Tibial nerve (tissue), 4 donors: ENCODE results near the gene CHST15. TPM values are rescaled to one million over a fixed set of nuclear protein-coding genes. Genes with fewer than 3 reads are reported as not detected.

Experiments
- DNase-seq, 2 donors: peaks; one replicate each; pipeline ENCODE4 v3.0.0-alpha.2; 2019; ENCODE audit warnings: low spot score in 2 of 2
- H3K27ac ChIP-seq, 4 donors: fragments of 200-600 bp; sonication (generic) in 3 of 4; one replicate each; pipeline ENCODE4 v1.5.1; 2017 to 2019; ENCODE audit warnings: mild to moderate bottlenecking in 1 of 4
- H3K27me3 ChIP-seq, 2 donors: fragments of 200-600 bp; sonication (generic) in 1 of 2; one replicate each; pipeline versions ENCODE4 v1.5.1 to v1.6.0; 2017 to 2019
- H3K36me3 ChIP-seq, 3 donors: fragments of 200-600 bp; sonication (generic); one replicate each; pipeline ENCODE4 v1.5.1; 2018 to 2019
- H3K4me1 ChIP-seq, 4 donors: fragments of 200-600 bp; sonication (generic) in 3 of 4; one replicate each; pipeline ENCODE4 v1.5.1; 2017 to 2019
- H3K4me3 ChIP-seq, 4 donors: fragments of 200-600 bp; sonication (generic) in 3 of 4; one replicate each; pipeline ENCODE4 v1.5.1; 2017 to 2019; ENCODE audit warnings: mild to moderate bottlenecking in 1 of 4, moderate library complexity in 1 of 4
- H3K9me3 ChIP-seq, 4 donors: fragments of 200-600 bp; sonication (generic) in 3 of 4; one replicate each; pipeline ENCODE4 v1.5.1; 2017 to 2019
- CTCF ChIP-seq, 5 experiments: fragments of 200-600 bp in 3 of 5; fragments of 450-650 bp in 2 of 5; sonication (generic) in 3 of 5; IDR thresholded peaks; one replicate each; pipeline ENCODE4 v1.5.1; 2016 to 2019; ENCODE audit warnings: antibody characterized with exemption in 5 of 5, mild to moderate bottlenecking in 3 of 5, moderate library complexity in 2 of 5
- EP300 ChIP-seq, 2 donors: sonication (generic); formaldehyde crosslinking; IDR thresholded peaks; one replicate each; pipeline ENCODE4 v1.6.1; 2017; ENCODE audit warnings: antibody characterized with exemption in 2 of 2, mild to moderate bottlenecking in 1 of 2
- POLR2A ChIP-seq, 2 donors: fragments of 450-650 bp; IDR thresholded peaks; one replicate each; pipeline ENCODE4 v1.6.1; 2017; ENCODE audit warnings: antibody characterized with exemption in 2 of 2, mild to moderate bottlenecking in 2 of 2, moderate library complexity in 2 of 2
- WGBS, 2 donors: methylation state at CpG; one replicate each; pipeline ENCODE4 v1.1.5; 2018; 5-methylcytosine and 5-hydroxymethylcytosine counted together
- total RNA-seq, 4 donors: library from RNA; depleted of rRNA; stranded (reverse); fragments of >200 nt; gene quantifications; one replicate each; pipeline ENCODE4 v1.1.0, GENCODE V29; 2016

The CHST15 gene
- total RNA-seq, 4 donors from 2014 or later: 29.8 to 45.6 (median 34.3) TPM

DNA sequence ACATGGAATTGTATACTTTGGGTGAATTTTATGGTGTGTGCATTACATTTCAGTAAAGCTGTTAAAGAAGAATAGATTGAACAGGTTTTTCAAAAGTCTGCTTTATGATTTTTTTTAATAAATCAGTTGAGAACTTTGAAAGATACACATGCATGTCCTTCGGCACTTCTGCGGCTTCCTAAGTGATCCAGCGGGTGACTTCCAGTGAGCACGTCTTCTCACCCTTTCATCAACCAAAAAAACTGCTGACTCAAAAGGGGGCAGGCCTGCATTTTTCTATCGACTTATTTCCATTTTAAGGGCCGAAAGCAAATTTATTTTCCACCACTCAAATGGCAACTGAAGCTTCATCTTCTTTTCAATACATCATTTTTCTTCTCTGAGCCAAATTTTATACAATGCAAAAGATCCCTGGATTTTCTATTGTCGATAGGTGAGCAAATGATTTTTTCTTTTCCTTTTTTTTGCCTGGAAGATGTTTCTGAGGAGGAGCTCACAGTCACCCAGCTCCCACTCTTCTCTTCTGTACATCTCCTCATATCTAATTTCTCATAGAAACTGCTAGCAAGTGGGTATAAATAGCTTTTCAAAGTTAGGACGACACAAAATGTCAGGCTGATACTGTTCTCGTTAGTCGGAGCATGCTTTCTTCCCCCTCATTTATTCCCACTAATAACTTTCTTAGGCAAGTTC is 10.2 kb downstream of the CHST15 start:
- no peak overlapping the region for H3K27ac ChIP-seq
- no peaks in the 10 kb centered on the region for H3K36me3 ChIP-seq
- TF ChIP-seq EP300 (IDR thresholded peaks at IDR 0.05) (no peak), CTCF (IDR thresholded peaks at IDR 0.05) (no peak), POLR2A (IDR thresholded peaks at IDR 0.05) (no peak)
- WGBS, 2 donors: 81 to 87% methylated on average over 10 of the region's 10 CpGs
- H3K9me3 ChIP-seq: no peaks in the 10 kb centered on the region
- no peak overlapping the region for H3K4me3 ChIP-seq
- DNase-seq: no peak
- H3K27me3 ChIP-seq: no peaks in the 10 kb centered on the region
- H3K4me1 ChIP-seq: peaks cover 0 to 17% (median 6%) of the 10 kb centered on the region in 4 donors

- Histone ChIP-seq H3K9me3 (no peaks in the 10 kb centered on the region), H3K4me1 (peaks cover 0 to 13% (median 6%) of the 10 kb centered on the region in 4 donors), H3K27ac (no peak overlapping the region), H3K27me3 (no peaks in the 10 kb centered on the region), H3K36me3 (no peaks in the 10 kb centered on the region), H3K4me3 (no peak overlapping the region)
- DNase-seq: no peak
- no peak for TF ChIP-seq EP300 (IDR thresholded peaks at IDR 0.05)
- no peak for TF ChIP-seq CTCF (IDR thresholded peaks at IDR 0.05)
- TF ChIP-seq POLR2A (IDR thresholded peaks at IDR 0.05): no peak
- 93 to 96% methylated on average over 6 of the region's 6 CpGs for WGBS, 2 donors
Observed at GRCh38 chr10:124082555-124082954, 10.8 kb downstream of the CHST15 start.

DNA sequence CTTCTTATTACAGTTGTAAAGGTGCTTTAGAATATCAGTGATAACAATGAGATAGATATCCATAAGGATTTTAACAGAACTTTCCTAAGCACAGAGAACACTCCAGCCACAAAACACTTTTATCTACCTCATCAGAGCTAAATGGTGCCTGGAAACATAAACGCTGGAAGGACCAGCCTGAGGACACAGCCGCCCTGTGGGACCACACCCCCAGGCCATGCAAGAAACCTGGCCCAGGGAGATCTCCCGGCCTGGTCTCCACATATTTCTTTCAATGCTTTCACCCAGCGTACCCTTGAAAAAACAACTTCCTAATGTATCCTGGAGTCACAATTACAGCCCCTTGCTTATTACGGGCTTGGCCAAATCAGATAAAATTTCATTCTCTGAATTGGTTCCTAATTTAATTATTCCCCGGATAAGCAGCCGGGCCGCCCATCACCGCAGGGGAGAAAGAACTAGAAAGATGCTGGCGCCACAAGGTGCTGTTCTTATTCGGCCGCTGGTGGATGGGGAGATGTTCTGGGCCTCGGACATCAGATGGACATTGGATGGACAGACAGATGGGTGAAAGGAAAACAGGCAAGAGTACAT is 11.8 kb downstream of the CHST15 start:
- Histone ChIP-seq H3K27me3 (no peaks in the 10 kb centered on the region), H3K9me3 (no peaks in the 10 kb centered on the region), H3K4me1 (peaks cover 0 to 11% (median 5%) of the 10 kb centered on the region in 4 donors), H3K27ac (no peak overlapping the region), H3K36me3 (no peaks in the 10 kb centered on the region), H3K4me3 (no peak overlapping the region)
- WGBS, 2 donors: 90% methylated on average over 13 of the region's 13 CpGs
- DNase-seq: no peak
- TF ChIP-seq POLR2A (IDR thresholded peaks at IDR 0.05): no peak
- TF ChIP-seq CTCF (IDR thresholded peaks at IDR 0.05): no peak
- no peak for TF ChIP-seq EP300 (IDR thresholded peaks at IDR 0.05)

DNA sequence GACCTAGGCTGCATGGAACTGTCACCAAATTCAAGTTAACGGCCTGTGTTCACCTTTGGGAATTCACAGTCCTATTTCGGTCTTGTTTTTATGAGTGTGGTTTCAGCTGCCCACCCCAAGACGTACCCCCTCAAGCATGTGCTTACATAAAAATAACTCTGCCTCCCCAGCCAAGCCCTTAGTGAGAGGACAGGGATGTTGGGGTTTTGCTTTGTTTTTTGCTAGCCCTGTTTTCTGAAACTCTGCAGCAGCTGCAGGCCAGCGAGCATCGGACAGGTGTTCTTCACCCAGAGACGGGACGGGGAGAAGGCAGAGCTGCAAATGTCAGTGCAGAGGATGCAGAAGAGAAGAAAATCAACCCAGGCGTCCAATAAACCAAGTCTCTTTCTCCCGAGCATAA is 13.5 kb downstream of the CHST15 start:
- no peak for DNase-seq
- Histone ChIP-seq H3K4me3 (no peak overlapping the region), H3K36me3 (no peaks in the 10 kb centered on the region), H3K27ac (no peak overlapping the region), H3K4me1 (peaks cover 0 to 22% (median 10%) of the 10 kb centered on the region in 4 donors), H3K9me3 (no peaks in the 10 kb centered on the region), H3K27me3 (no peaks in the 10 kb centered on the region)
- 80 to 85% methylated on average over 9 of the region's 9 CpGs for WGBS, 2 donors
- no peak for TF ChIP-seq CTCF (IDR thresholded peaks at IDR 0.05)

GRCh38 chr10:124078714-124079113 is 14.7 kb downstream of the CHST15 start:
- no peaks in the 10 kb centered on the region for H3K36me3 ChIP-seq
- no peak for TF ChIP-seq EP300 (IDR thresholded peaks at IDR 0.05)
- no peak for TF ChIP-seq POLR2A (IDR thresholded peaks at IDR 0.05)
- TF ChIP-seq CTCF (IDR thresholded peaks at IDR 0.05): no peak
- H3K4me3 ChIP-seq: no peak overlapping the region
- H3K4me1 ChIP-seq: peaks cover 0 to 28% (median 9%) of the 10 kb centered on the region in 4 donors
- H3K9me3 ChIP-seq: no peaks in the 10 kb centered on the region
- no peak for DNase-seq
- no peaks in the 10 kb centered on the region for H3K27me3 ChIP-seq
- no peak overlapping the region for H3K27ac ChIP-seq
